GM23248 (cell line): Measurements from ENCODE around the gene SPTLC2. TPM values are rescaled to one million over a fixed set of nuclear protein-coding genes. Genes with fewer than 3 reads are reported as not detected.
"Not testable (repeated sequence)": the region's sequence is repeated elsewhere in the genome, so short reads cannot be mapped to it uniquely, and the experiment has no call there.

ENCODE experiments used
- DNase-seq: peaks from one replicate; pipeline ENCODE4 v3.0.0-alpha.2; 2015
- H2AFZ ChIP-seq: fragments of 200-600 bp; sonication (generic); 2 replicates; pipeline ENCODE4 v1.6.1; 2016; ENCODE audit warnings: antibody characterized with exemption
- H3F3A ChIP-seq: fragments of 200-600 bp; sonication (generic); 2 replicates; pipeline ENCODE4 v1.6.1; 2016; ENCODE audit warnings: mild to moderate bottlenecking, antibody characterized with exemption, mixed run types; ENCODE audit not compliant: insufficient read depth
- H3K27ac ChIP-seq: fragments of 200-600 bp; sonication (generic); 2 replicates; pipeline ENCODE4 v1.5.1; 2016; ENCODE audit warnings: mild to moderate bottlenecking
- H3K27me3 ChIP-seq: fragments of 200-600 bp; sonication (generic); replicated peaks from 2 replicates; pipeline ENCODE4 v1.6.1; 2016; ENCODE audit warnings: mild to moderate bottlenecking; ENCODE audit not compliant: insufficient read depth
- H3K36me3 ChIP-seq: fragments of 200-600 bp; sonication (generic); 2 replicates; pipeline ENCODE4 v1.6.1; 2016; ENCODE audit warnings: low read depth, mild to moderate bottlenecking
- H3K4me1 ChIP-seq: fragments of 200-600 bp; sonication (generic); 2 replicates; pipeline ENCODE4 v1.6.1; 2016; ENCODE audit warnings: mild to moderate bottlenecking; ENCODE audit not compliant: insufficient read depth
- H3K4me2 ChIP-seq: fragments of 200-600 bp; sonication (generic); one replicate; pipeline ENCODE4 v1.6.1; 2016; ENCODE audit warnings: mild to moderate bottlenecking; ENCODE audit not compliant: unreplicated experiment
- H3K4me3 ChIP-seq: fragments of 200-600 bp; sonication (generic); 2 replicates; pipeline ENCODE4 v1.5.1; 2016; ENCODE audit warnings: mild to moderate bottlenecking
- H3K79me2 ChIP-seq: fragments of 200-600 bp; sonication (generic); 2 replicates; pipeline ENCODE4 v1.6.1; 2016; ENCODE audit warnings: mild to moderate bottlenecking; ENCODE audit not compliant: insufficient read depth
- H3K9ac ChIP-seq: fragments of 200-600 bp; sonication (generic); 2 replicates; pipeline ENCODE4 v1.6.1; 2016; ENCODE audit warnings: mild to moderate bottlenecking
- H3K9me2 ChIP-seq: fragments of 200-600 bp; sonication (generic); 2 replicates; pipeline ENCODE4 v1.6.1; 2016; ENCODE audit warnings: mixed run types, mild to moderate bottlenecking, moderate library complexity; ENCODE audit not compliant: insufficient read depth
- H3K9me3 ChIP-seq: fragments of 200-600 bp; sonication (generic); one replicate; pipeline ENCODE4 v1.6.1; 2017; ENCODE audit warnings: low read depth
- H4K20me1 ChIP-seq: fragments of 200-600 bp; sonication (generic); 2 replicates; pipeline ENCODE4 v1.6.0; 2016; ENCODE audit not compliant: insufficient read depth
- EZH2 ChIP-seq: fragments of 200-600 bp; sonication (generic); IDR thresholded peaks from 2 replicates; pipeline ENCODE4 v1.6.1; 2018; ENCODE audit warnings: antibody characterized with exemption, mild to moderate bottlenecking; ENCODE audit not compliant: insufficient read depth, poor library complexity, severe bottlenecking
- EZH2phosphoT487 ChIP-seq: fragments of 200-600 bp; sonication (generic); IDR thresholded peaks from 2 replicates; pipeline ENCODE4 v1.6.1; 2018; ENCODE audit warnings: antibody characterized with exemption, moderate library complexity, mild to moderate bottlenecking, low read depth; ENCODE audit not compliant: insufficient read depth
- WGBS, 2 experiments: methylation state at CpG; one replicate each; pipeline ENCODE4 v1.1.6; 2015 to 2017; ENCODE audit warnings: low lambda C conversion rate in 2 of 2, low coverage in 1 of 2; ENCODE audit errors: missing lambda C conversion rate in 2 of 2; 5-methylcytosine and 5-hydroxymethylcytosine counted together
- in situ Hi-C: fragments of 300-500 bp; cut with MboI; formaldehyde crosslinking; loops from 2 replicates; pipeline ENCODE4 v1.15.0; 2020
- polyA plus RNA-seq: library from polyadenylated mRNA; unstranded; fragments of >200 nt; fragmentation: Nextera tagmentation; extraction: Ambion mirVana; gene quantifications from 2 replicates; pipeline ENCODE4 v1.2.1, GENCODE V29; 2016
- total RNA-seq: library from RNA; depleted of rRNA; stranded (reverse); fragments of >200 nt; shearing (Covaris generic); gene quantifications from 2 replicates; pipeline ENCODE4 v1.2.3, GENCODE V29; 2014

SPTLC2 gene
- total and polyA plus RNA-seq, 2 experiments from 2014 or later, result 44.7 to 45.6 TPM

- no peak overlapping the region for H3K9ac ChIP-seq
Observed at GRCh38 chr14:77541905-77542304, 74.5 kb downstream of the SPTLC2 start.

GRCh38 chr14:77536951-77537350, 79.5 kb downstream of the SPTLC2 start:
- not testable (repeated sequence) for H3K4me2 ChIP-seq
- WGBS, 2 experiments, result 99 to 100% methylated on average over 5 of the region's 5 CpGs

More at GRCh38 chr14:77541905-77542304, 74.5 kb downstream of the SPTLC2 start:
- Histone ChIP-seq H3K79me2 (peaks cover 73% of the 10 kb centered on the region), H3K4me1 (no peaks in the 10 kb centered on the region), H2AFZ (no peak overlapping the region), H4K20me1 (no peaks in the 10 kb centered on the region), H3K9me3 (no peaks in the 10 kb centered on the region), H3K27me3 (no peaks in the 10 kb centered on the region), H3K4me2 (no peak overlapping the region), H3K27ac (no peak overlapping the region), H3K4me3 (no peak overlapping the region), H3K9me2 (no peaks in the 10 kb centered on the region), H3K36me3 (peaks cover 21% of the 10 kb centered on the region), H3F3A (no peaks in the 10 kb centered on the region)
- TF ChIP-seq EZH2 (no peak), EZH2phosphoT487 (no peak)
- in situ Hi-C loops, result no loop called here
- no peak for DNase-seq
- 83 to 84% methylated on average over 4 of the region's 4 CpGs for WGBS, 2 experiments

GRCh38 chr14:77531071-77531470, 85.4 kb downstream of the SPTLC2 start:
- no peak overlapping the region for H3K27ac ChIP-seq
- no peaks in the 10 kb centered on the region for H3K9me2 ChIP-seq
- no peaks in the 10 kb centered on the region for H3K4me1 ChIP-seq
- H3K79me2 ChIP-seq, result peaks cover 64% of the 10 kb centered on the region
- no peak for DNase-seq
- peaks cover 15% of the 10 kb centered on the region; the same call in 1 of the 2 replicates for H3K36me3 ChIP-seq
- no peak overlapping the region for H3K9ac ChIP-seq
- no peak overlapping the region for H2AFZ ChIP-seq
- no peak overlapping the region for H3K4me3 ChIP-seq
- no peaks in the 10 kb centered on the region for H4K20me1 ChIP-seq
- 0 out of 2 replicates have a peak, but pooled peaks cover 2% of the 10 kb centered on the region for H3F3A ChIP-seq
- in situ Hi-C loops, result no loop called here
- no peak for TF ChIP-seq EZH2
- no peak for TF ChIP-seq EZH2phosphoT487
- no peaks in the 10 kb centered on the region for H3K27me3 ChIP-seq
- no peaks in the 10 kb centered on the region for H3K9me3 ChIP-seq
- no peak overlapping the region for H3K4me2 ChIP-seq

More at GRCh38 chr14:77536951-77537350, 79.5 kb downstream of the SPTLC2 start:
- in situ Hi-C loops, DNase-seq, H4K20me1 ChIP-seq, H3K4me3 ChIP-seq, H3K27me3 ChIP-seq, H3K4me1 ChIP-seq, H2AFZ ChIP-seq, H3K27ac ChIP-seq, H3K9me3 ChIP-seq, H3F3A ChIP-seq, H3K9me2 ChIP-seq, H3K9ac ChIP-seq: not testable (repeated sequence)
- peaks cover 21% of the 10 kb centered on the region for H3K36me3 ChIP-seq
- H3K79me2 ChIP-seq, result peaks cover 73% of the 10 kb centered on the region

GRCh38 chr14:77529963-77530362, 86.5 kb downstream of the SPTLC2 start:
- no peak overlapping the region for H3K4me3 ChIP-seq
- no peak overlapping the region for H3K9ac ChIP-seq
- H3K9me3 ChIP-seq, result no peaks in the 10 kb centered on the region
- no peak overlapping the region for H3K27ac ChIP-seq
- TF ChIP-seq EZH2, result no peak
- TF ChIP-seq EZH2phosphoT487, result no peak
- H3K36me3 ChIP-seq, result 0 out of 2 replicates have a peak, but pooled peaks cover 10% of the 10 kb centered on the region
- H3F3A ChIP-seq, result no peaks in the 10 kb centered on the region
- no peak overlapping the region for H2AFZ ChIP-seq
- no peaks in the 10 kb centered on the region for H3K27me3 ChIP-seq
- no peak for DNase-seq
- H3K79me2 ChIP-seq, result peaks cover 65% of the 10 kb centered on the region
- in situ Hi-C loops, result no loop called here
- no peaks in the 10 kb centered on the region for H3K9me2 ChIP-seq
- no peaks in the 10 kb centered on the region for H4K20me1 ChIP-seq
- no peak overlapping the region for H3K4me2 ChIP-seq
- no peaks in the 10 kb centered on the region for H3K4me1 ChIP-seq

- no peak for DNase-seq
- H3K9ac ChIP-seq, result no peak overlapping the region
- H3K4me1 ChIP-seq, result no peaks in the 10 kb centered on the region
- no peak overlapping the region for H3K4me2 ChIP-seq
- no peaks in the 10 kb centered on the region for H3F3A ChIP-seq
- 0 out of 2 replicates have a peak, but pooled peaks cover 10% of the 10 kb centered on the region for H3K36me3 ChIP-seq
- TF ChIP-seq EZH2 (no peak), EZH2phosphoT487 (no peak)
- H2AFZ ChIP-seq, result no peak overlapping the region
- peaks cover 73% of the 10 kb centered on the region for H3K79me2 ChIP-seq
- in situ Hi-C loops, result no loop called here
- H3K4me3 ChIP-seq, result no peak overlapping the region
- H3K27me3 ChIP-seq, result no peaks in the 10 kb centered on the region
- H4K20me1 ChIP-seq, result no peaks in the 10 kb centered on the region
- WGBS, 2 experiments, result 95 to 99% methylated on average over 2 of the region's 2 CpGs
- H3K27ac ChIP-seq, result no peak overlapping the region
- no peaks in the 10 kb centered on the region for H3K9me2 ChIP-seq
- no peaks in the 10 kb centered on the region for H3K9me3 ChIP-seq
Observed at GRCh38 chr14:77529213-77529612, 87.2 kb downstream of the SPTLC2 start.

- 93 to 96% methylated on average over 5 of the region's 5 CpGs for WGBS, 2 experiments
- H2AFZ ChIP-seq, H3K9me3 ChIP-seq, H3K4me3 ChIP-seq, H3K4me1 ChIP-seq, H3K9me2 ChIP-seq, H3F3A ChIP-seq, DNase-seq, H3K27ac ChIP-seq, H3K36me3 ChIP-seq, H3K9ac ChIP-seq, H3K4me2 ChIP-seq, H3K27me3 ChIP-seq, in situ Hi-C loops, H4K20me1 ChIP-seq: not testable (repeated sequence)
- peaks cover 77% of the 10 kb centered on the region for H3K79me2 ChIP-seq
Observed at GRCh38 chr14:77528701-77529100, 87.7 kb downstream of the SPTLC2 start.
